GM21526 (cell line): Measurements from ENCODE around the gene BZW1.

Experiments
- ATAC-seq: cut with Tn5 transposase; IDR thresholded peaks from one replicate; pipeline ENCODE4 v1.9.1; 2021; ENCODE audit warnings: moderate library complexity; ENCODE audit not compliant: unreplicated experiment, low FRiP score

Gene BZW1

DNA sequence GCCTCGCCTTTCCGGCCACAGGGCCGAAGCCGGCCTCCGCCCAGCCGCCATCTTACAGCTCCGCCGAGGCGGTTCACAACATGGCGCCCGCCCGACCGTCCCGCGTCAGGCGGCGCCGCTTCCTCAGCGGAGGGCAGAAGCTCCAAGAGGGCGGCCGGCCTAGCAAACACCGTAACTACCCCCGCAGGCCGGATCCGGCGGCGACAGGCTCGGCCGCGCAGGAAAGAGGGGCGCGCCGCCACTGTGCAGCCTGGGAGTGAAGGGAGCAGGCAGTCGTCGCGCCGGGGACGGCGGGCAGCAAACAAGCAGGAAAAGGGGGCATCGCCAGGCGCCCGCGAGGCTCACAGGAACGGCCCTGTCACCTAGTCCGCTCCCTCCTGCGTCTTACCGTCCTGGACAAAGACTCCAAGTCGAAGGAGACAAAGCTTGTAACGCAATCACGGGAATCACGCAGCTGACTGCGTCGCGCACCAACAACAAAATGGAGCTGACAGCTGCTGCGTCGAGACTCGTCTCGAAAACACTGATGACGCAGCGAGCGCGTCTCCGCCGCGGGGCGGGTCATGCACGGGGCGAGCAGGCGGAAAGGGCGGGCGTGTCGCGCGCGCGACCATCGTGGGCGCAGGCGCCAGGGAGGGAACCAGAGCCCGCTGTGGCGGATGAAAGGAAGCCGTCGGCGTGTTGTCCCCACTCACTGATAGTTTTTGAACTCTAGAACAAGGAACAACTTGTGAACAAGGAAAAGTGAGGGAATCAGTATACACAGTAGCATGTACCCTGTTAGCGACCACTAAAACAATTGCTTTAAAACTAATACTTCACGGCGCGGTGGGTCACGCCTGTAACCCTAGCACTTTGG lies 52.7 kb downstream of the BZW1 start, which contains the start of gene CLK1:
Gene CLK1, minus strand, starts transcription at position 483 of the 859 bp plus-strand sequence. CDS start 2,796 bp downstream, outside the sequence.
- ATAC-seq, result peak; percentile 75

DNA sequence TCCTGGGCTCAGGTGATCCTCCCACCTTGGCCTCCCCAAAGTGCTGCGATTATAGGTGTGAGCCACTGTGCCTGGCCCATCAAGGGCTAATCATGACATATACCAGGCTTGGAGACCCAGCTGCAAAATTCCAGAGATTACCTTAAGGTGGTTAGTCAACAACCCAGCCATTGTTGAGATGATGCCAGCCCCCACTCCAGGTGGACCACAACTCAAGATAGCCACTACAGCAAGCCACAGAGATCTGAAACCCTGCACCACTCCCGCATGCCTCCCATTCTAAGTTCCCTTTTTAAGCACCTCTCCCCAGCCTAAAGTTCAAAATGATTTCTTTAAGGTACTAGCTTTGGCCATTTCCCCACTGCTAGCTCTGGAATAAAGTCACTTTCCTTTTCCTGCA lies 57.3 kb downstream of the BZW1 start:
- no peak for ATAC-seq

DNA sequence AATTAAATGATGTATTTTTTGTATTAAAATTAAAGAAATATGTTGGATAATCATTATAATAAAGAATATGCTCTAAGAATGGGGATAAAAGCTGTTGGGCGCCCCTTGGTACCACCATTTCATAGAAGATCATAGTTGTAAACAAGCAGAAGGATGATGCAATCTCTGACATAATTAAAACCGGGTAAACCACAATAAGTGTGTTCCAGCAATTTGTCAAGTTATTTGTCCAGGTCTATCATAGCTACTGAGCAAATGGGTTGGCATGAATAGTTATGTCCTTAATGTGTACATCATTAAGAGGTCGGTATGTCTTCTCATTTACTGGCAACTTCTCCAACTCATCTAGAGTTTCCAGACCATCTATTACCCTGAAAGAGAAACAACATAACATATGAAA lies 59.4 kb downstream of the BZW1 start:
- no peak for ATAC-seq

DNA sequence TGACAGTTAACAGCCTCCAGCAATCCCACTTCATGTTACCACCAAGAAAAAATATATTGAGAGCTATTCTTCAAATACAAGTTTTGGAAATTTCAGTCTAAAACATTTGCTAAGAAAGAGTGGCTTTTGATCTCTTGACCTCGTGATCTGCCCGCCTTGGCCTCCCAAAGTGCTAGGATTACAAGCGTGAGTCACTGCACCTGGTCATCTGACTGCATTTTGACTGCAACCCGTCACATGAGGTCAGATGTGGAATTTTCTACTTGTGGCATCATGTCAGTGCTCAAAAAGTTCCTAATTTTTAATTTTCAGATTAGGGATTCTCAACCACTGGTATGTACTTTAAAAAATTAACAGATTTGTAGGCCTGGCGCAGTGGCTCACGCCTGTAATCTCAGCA lies 61.9 kb downstream of the BZW1 start:
- no peak for ATAC-seq
